H1 (cell line): ENCODE results near the gene PTGES2. TPM values are rescaled to one million over a fixed set of nuclear protein-coding genes. Genes with fewer than 3 reads are reported as not detected.

Experiments
- CTCF ChIA-PET: fragments of 300-600 bp; sonication (Branson Sonifier 250); formaldehyde crosslinking; loops from one replicate; lab custom pipeline; 2021; ENCODE audit not compliant: partially characterized antibody; lab: Charles Lee
- POLR2A ChIA-PET: fragments of 300-600 bp; sonication (Branson Sonifier 250); formaldehyde crosslinking; loops from one replicate; lab custom pipeline; 2021; ENCODE audit warnings: inconsistent platforms; ENCODE audit not compliant: partially characterized antibody; lab: Charles Lee
- DNase-seq, 2 experiments: peaks; one replicate each; pipeline versions ENCODE4 v3.0.0 to v3.0.0-alpha.2; 2010 to 2022; ENCODE audit warnings: low spot score in 2 of 2, low read depth in 1 of 2, mixed read lengths in 1 of 2
- FAIRE-seq: peaks from 2 replicates; lab custom pipeline; 2011; peaks lifted over from hg19 to GRCh38; lab: Jason Lieb, UNC
- H2AFZ ChIP-seq: 2 replicates; pipeline ENCODE4 v1.8.1; 2012; ENCODE audit warnings: low read length, inconsistent platforms
- H2AK5ac ChIP-seq: 2 replicates; pipeline ENCODE4 v1.6.1; 2013; ENCODE audit warnings: low read depth, low read length
- H2BK120ac ChIP-seq: replicated peaks from 2 replicates; pipeline ENCODE3; 2013; ENCODE audit warnings: low read depth, low read length, inconsistent platforms
- H2BK12ac ChIP-seq: 2 replicates; pipeline ENCODE4 v1.6.1; 2013; ENCODE audit warnings: low read depth, low read length
- H2BK15ac ChIP-seq: 2 replicates; pipeline ENCODE4 v1.6.1; 2013; ENCODE audit warnings: low read length
- H2BK20ac ChIP-seq: 2 replicates; pipeline ENCODE4 v1.6.1; 2013; ENCODE audit warnings: low read length
- H2BK5ac ChIP-seq: 2 replicates; pipeline ENCODE4 v1.6.1; 2013; ENCODE audit warnings: low read depth, low read length
- H3K14ac ChIP-seq: 2 replicates; pipeline ENCODE4 v1.6.1; 2013; ENCODE audit warnings: inconsistent platforms; ENCODE audit not compliant: insufficient read length
- H3K18ac ChIP-seq: 2 replicates; pipeline ENCODE4 v1.6.1; 2013; ENCODE audit warnings: low read length; ENCODE audit errors: extremely low read depth
- H3K23ac ChIP-seq: 2 replicates; pipeline ENCODE4 v1.6.1; 2013; ENCODE audit warnings: inconsistent platforms; ENCODE audit not compliant: insufficient read length
- H3K23me2 ChIP-seq: 2 replicates; pipeline ENCODE4 v1.6.1; 2013; ENCODE audit warnings: low read depth, low read length
- H3K27ac ChIP-seq: 2 replicates; pipeline ENCODE4 v1.6.1; 2011; ENCODE audit warnings: low read depth, low read length, inconsistent platforms
- H3K27me3 ChIP-seq, 4 experiments: replicated peaks in 1 of 4; 1 replicate in 1 of 4; 2 replicates in 3 of 4; pipeline versions ENCODE4 v1.6.1 to v1.8.1; 2011 to 2013; ENCODE audit warnings: low read length in 3 of 4, mild to moderate bottlenecking in 3 of 4, inconsistent platforms in 2 of 4, mixed read lengths in 2 of 4, moderate library complexity in 1 of 4; ENCODE audit not compliant: control insufficient read depth in 3 of 4, insufficient read depth in 3 of 4; ENCODE audit errors: extremely low read depth in 1 of 4
- H3K36me3 ChIP-seq, 4 experiments: 2 replicates each; pipeline versions ENCODE4 v1.6.1 to v1.8.1; 2011 to 2013; ENCODE audit warnings: mild to moderate bottlenecking in 4 of 4, low read length in 3 of 4, moderate library complexity in 2 of 4, control low read depth in 1 of 4, inconsistent platforms in 1 of 4; ENCODE audit not compliant: insufficient read depth in 4 of 4, control insufficient read depth in 2 of 4
- H3K4ac ChIP-seq: replicated peaks from 2 replicates; pipeline ENCODE3; 2013; ENCODE audit warnings: low read length, low read depth, mixed read lengths, inconsistent platforms; ENCODE audit not compliant: insufficient read length
- H3K4me1 ChIP-seq, 4 experiments: replicated peaks in 1 of 4; 1 replicate in 1 of 4; 2 replicates in 3 of 4; pipeline versions ENCODE4 v1.6.1 to v1.8.1; 2011 to 2013; ENCODE audit warnings: low read length in 3 of 4, inconsistent platforms in 2 of 4, mixed read lengths in 1 of 4; ENCODE audit not compliant: insufficient read depth in 4 of 4, control insufficient read depth in 3 of 4
- H3K4me2 ChIP-seq, 2 experiments: 2 replicates each; pipeline versions ENCODE4 v1.6.1 to v1.8.1; 2011 to 2013; ENCODE audit warnings: low read depth in 2 of 2, low read length in 2 of 2, control low read depth in 1 of 2, inconsistent platforms in 1 of 2, mild to moderate bottlenecking in 1 of 2; ENCODE audit not compliant: insufficient read depth in 1 of 2
- H3K4me3 ChIP-seq, 4 experiments: fragments of 200-600, 300-600 bp in 1 of 4; sonication (generic), shearing (Covaris generic), sonication (Bioruptor Twin) in 1 of 4; 2 replicates each; pipeline versions ENCODE4 v1.5.1 to v1.8.1; 2011 to 2016; ENCODE audit warnings: low read length in 4 of 4, low read depth in 3 of 4, control low read depth in 2 of 4, inconsistent platforms in 2 of 4, mild to moderate bottlenecking in 2 of 4, mixed read lengths in 1 of 4, moderate library complexity in 1 of 4; ENCODE audit not compliant: insufficient read depth in 2 of 4; ENCODE audit errors: extremely low read depth in 1 of 4
- H3K56ac ChIP-seq: replicated peaks from 2 replicates; pipeline ENCODE3; 2013; ENCODE audit warnings: low read depth, mild to moderate bottlenecking, mixed read lengths, low read length, inconsistent platforms; ENCODE audit not compliant: insufficient read length
- H3K79me1 ChIP-seq: 2 replicates; pipeline ENCODE4 v1.6.1; 2013; ENCODE audit warnings: low read depth, low read length, control low read depth
- H3K79me2 ChIP-seq, 2 experiments: 2 replicates each; pipeline versions ENCODE4 v1.6.1 to v1.8.1; 2012 to 2013; ENCODE audit warnings: low read length in 2 of 2, mild to moderate bottlenecking in 2 of 2, inconsistent platforms in 1 of 2; ENCODE audit not compliant: insufficient read depth in 2 of 2, control insufficient read depth in 1 of 2
- H3K9ac ChIP-seq, 4 experiments: replicated peaks in 1 of 4; 1 replicate in 1 of 4; 2 replicates in 3 of 4; pipeline versions ENCODE4 v1.6.1 to v1.8.1; 2011 to 2013; ENCODE audit warnings: low read depth in 3 of 4, low read length in 3 of 4, control low read depth in 2 of 4, mild to moderate bottlenecking in 2 of 4, moderate library complexity in 2 of 4, inconsistent platforms in 1 of 4; ENCODE audit errors: extremely low read depth in 1 of 4
- H3K9me3 ChIP-seq, 2 experiments: 2 replicates each; pipeline versions ENCODE4 v1.6.1 to v1.8.1; 2012 to 2013; ENCODE audit warnings: mild to moderate bottlenecking in 2 of 2, moderate library complexity in 2 of 2, control low read depth in 1 of 2, inconsistent platforms in 1 of 2, low read depth in 1 of 2, low read length in 1 of 2, mixed read lengths in 1 of 2; ENCODE audit not compliant: insufficient read depth in 2 of 2
- H4K20me1 ChIP-seq, 2 experiments: replicated peaks in 1 of 2; 2 replicates each; pipeline versions ENCODE3 to v1.8.1; 2011 to 2013; ENCODE audit warnings: inconsistent platforms in 2 of 2, low read length in 2 of 2, mild to moderate bottlenecking in 1 of 2; ENCODE audit not compliant: insufficient read depth in 2 of 2, control insufficient read depth in 1 of 2
- H4K5ac ChIP-seq: 2 replicates; pipeline ENCODE4 v1.6.1; 2013; ENCODE audit warnings: low read length, low read depth, mixed read lengths, inconsistent platforms; ENCODE audit not compliant: insufficient read length
- H4K8ac ChIP-seq: 2 replicates; pipeline ENCODE4 v1.8.0; 2013; ENCODE audit warnings: mild to moderate bottlenecking, moderate library complexity, low read length, inconsistent platforms; ENCODE audit not compliant: insufficient read depth; ENCODE audit errors: extremely low read depth
- H4K91ac ChIP-seq: replicated peaks from 2 replicates; pipeline ENCODE3; 2013; ENCODE audit warnings: low read length, mixed read lengths, inconsistent platforms; ENCODE audit not compliant: insufficient read length
- CBX5 ChIP-seq: fragments of 300-800, 300-1000 bp; sonication (generic); IDR thresholded peaks from 2 replicates; pipeline ENCODE4 v1.7.1; 2016; ENCODE audit warnings: antibody characterized with exemption, low read length, low read depth
- RFX5 ChIP-seq: IDR thresholded peaks from 2 replicates; pipeline ENCODE4 v1.6.1; 2011; ENCODE audit warnings: low read depth, low read length, improper control_type of control experiment, borderline replicate concordance
- WGBS, 2 experiments: shearing (Covaris generic) in 1 of 2; methylation state at CpG; one replicate each; pipeline versions ENCODE4 v1.1.6 to v1.1.7; 2013 to 2015; ENCODE audit warnings: low lambda C conversion rate in 2 of 2, mixed read lengths in 2 of 2, inconsistent platforms in 1 of 2, low coverage in 1 of 2, missing lambda C conversion rate in 1 of 2; ENCODE audit not compliant: insufficient replicate concordance in 2 of 2, insufficient coverage in 1 of 2, insufficient read length in 1 of 2; ENCODE audit errors: extremely low coverage in 1 of 2, missing lambda C conversion rate in 1 of 2; 5-methylcytosine and 5-hydroxymethylcytosine counted together
- polyA plus RNA-seq, 7 experiments: library from polyadenylated mRNA; depleted of rRNA in 3 of 7; stranded (reverse) in 5 of 7; unstranded in 2 of 7; fragments of >200 nt in 5 of 7; fragments of 200-250 nt in 2 of 7; gene quantifications; 1 replicate in 5 of 7; 2 replicates in 1 of 7; 4 replicates in 1 of 7; pipeline versions ENCODE4 v1.2.1 to v1.2.3, GENCODE V29; 2011 to 2013; ENCODE audit warnings: missing spikeins in 2 of 7, mixed read lengths in 2 of 7
- total RNA-seq: library from RNA; stranded (reverse); fragmentation: NEBNext Ultra II Directional; extraction: Animal tissue kit (Norgen Biotek cat#: 25700); gene quantifications from 2 replicates; pipeline ENCODE4 v1.2.1, GENCODE V29; 2021

PTGES2 gene
- total and polyA plus RNA-seq, 2 of the 8 experiments (the other 6 are each of a cell fraction or from before 2014, with no cell fraction given): 80.7 to 81.2 TPM

- Histone ChIP-seq H2BK120ac (no peak overlapping the region), H3K4ac (no peak overlapping the region), H2BK5ac (no peak overlapping the region), H3K23ac (no peak overlapping the region), H3K18ac (no peak overlapping the region), H4K91ac (no peak overlapping the region), H3K79me1 (no peaks in the 10 kb centered on the region), H3K36me3 (no peaks in the 10 kb centered on the region), H3K27ac (no peak overlapping the region), H3K4me1 (peaks cover 0 to 4% (median under 1%) of the 10 kb centered on the region in 4 experiments; a peak in 5 of 7 replicates), H3K9me3 (no peaks in the 10 kb centered on the region), H3K79me2 (no peaks in the 10 kb centered on the region), H3K14ac (no peak overlapping the region), H4K8ac (no peak overlapping the region), H3K56ac (no peak overlapping the region), H3K23me2 (no peaks in the 10 kb centered on the region), H3K4me3 (no peak overlapping the region), H2AK5ac (no peak overlapping the region), H4K20me1 (no peaks in the 10 kb centered on the region), H2BK12ac (no peak overlapping the region), H2AFZ (no peak overlapping the region), H3K9ac (no peak overlapping the region), H4K5ac (no peak overlapping the region), H2BK20ac (no peak overlapping the region), H3K4me2 (no peak overlapping the region), H2BK15ac (no peak overlapping the region), H3K27me3 (no peaks in the 10 kb centered on the region)
- no peak for FAIRE-seq
- 82% methylated on average over 8 of the region's 8 CpGs; no CpG with 5 or more reads in 1 of the 2 experiments for WGBS, 2 experiments
- CTCF ChIA-PET: interaction anchor here (0.6 to 1.9 kb wide), 4 partner anchors 8 to 400 kb away, joined by 3 to 8 read pairs (median 3); no protein-coding TSS in a partner anchor
- DNase-seq: no peak
- POLR2A ChIA-PET: interaction anchor here (1.0 to 2.5 kb wide), 5 partner anchors 9 to 29 kb away, joined by 3 to 6 read pairs (median 3); no protein-coding TSS in a partner anchor
- no peak for TF ChIP-seq RFX5
- no peak for TF ChIP-seq CBX5
These were observed 18.0 kb upstream of the PTGES2 start for GRCh38 chr9:128145536-128145935.
